HG02870 (cell line): ENCODE results near the gene RFLNA.

Source experiments
- ATAC-seq: cut with Tn5 transposase; IDR thresholded peaks from one replicate; pipeline ENCODE4 v1.9.1; 2021; ENCODE audit warnings: mild to moderate bottlenecking, moderate library complexity; ENCODE audit not compliant: unreplicated experiment

RFLNA gene

GRCh38 chr12:124302807-124303578 is 8.1 kb downstream of the RFLNA start:
- no peak for ATAC-seq

- no peak for ATAC-seq
These were observed 8.9 kb downstream of the RFLNA start for GRCh38 chr12:124303579-124304313.

- no peak for ATAC-seq
These were observed 9.5 kb downstream of the RFLNA start for GRCh38 chr12:124304314-124304790.

- ATAC-seq = no peak
These were observed 10.2 kb downstream of the RFLNA start for GRCh38 chr12:124305136-124305535.

GRCh38 chr12:124305776-124306685 is 11.1 kb downstream of the RFLNA start:
- ATAC-seq = no peak

GRCh38 chr12:124306686-124307555 is 12.0 kb downstream of the RFLNA start:
- ATAC-seq = no peak

- no peak for ATAC-seq
These were observed 12.6 kb downstream of the RFLNA start for GRCh38 chr12:124307556-124307825.

GRCh38 chr12:124308741-124309140 is 13.8 kb downstream of the RFLNA start:
- ATAC-seq = no peak

GRCh38 chr12:124309231-124309630 is 14.3 kb downstream of the RFLNA start:
- ATAC-seq = no peak

- no peak for ATAC-seq
These were observed 14.9 kb downstream of the RFLNA start for GRCh38 chr12:124309744-124310143.

GRCh38 chr12:124310178-124310577 is 15.3 kb downstream of the RFLNA start:
- no peak for ATAC-seq

GRCh38 chr12:124310785-124311184 is 15.9 kb downstream of the RFLNA start:
- no peak for ATAC-seq

GRCh38 chr12:124311292-124312109 is 16.6 kb downstream of the RFLNA start:
- ATAC-seq = no peak

- no peak for ATAC-seq
These were observed 17.7 kb downstream of the RFLNA start for GRCh38 chr12:124312601-124313000.

- ATAC-seq = no peak
These were observed 19.3 kb downstream of the RFLNA start for GRCh38 chr12:124314207-124314606.

- ATAC-seq = no peak
These were observed 19.9 kb downstream of the RFLNA start for GRCh38 chr12:124314766-124315165.

GRCh38 chr12:124315372-124316044 is 20.6 kb downstream of the RFLNA start:
- ATAC-seq = no peak

- ATAC-seq = no peak
These were observed 21.5 kb downstream of the RFLNA start for GRCh38 chr12:124316257-124316900.

GRCh38 chr12:124317400-124317799 is 22.5 kb downstream of the RFLNA start:
- ATAC-seq = no peak
